GM23338 (cell line): Measurements from ENCODE around the gene COX20.

ENCODE experiments used
- CREB1 ChIP-seq: fragments of 250-450 bp; sonication (Bioruptor Pico); IDR thresholded peaks from 2 replicates; pipeline ENCODE4 v1.5.0; 2020; ENCODE audit warnings: low read depth, mild to moderate bottlenecking, moderate library complexity
- EZH2 ChIP-seq: fragments of 200-600 bp; sonication (generic); IDR thresholded peaks from one replicate; pipeline ENCODE4 v1.8.0; 2017; ENCODE audit warnings: antibody characterized with exemption, mild to moderate bottlenecking, low read depth; ENCODE audit not compliant: unreplicated experiment
- EZH2phosphoT487 ChIP-seq: fragments of 200-600 bp; sonication (generic); IDR thresholded peaks from one replicate; pipeline ENCODE4 v1.8.1; 2018; ENCODE audit warnings: antibody characterized with exemption; ENCODE audit not compliant: unreplicated experiment
- JUNB ChIP-seq: IDR thresholded peaks from one replicate; pipeline ENCODE4 v1.6.1; 2016; ENCODE audit warnings: antibody characterized with exemption; ENCODE audit not compliant: unreplicated experiment
- NANOG ChIP-seq: IDR thresholded peaks from 2 replicates; pipeline ENCODE4 v1.6.1; 2016; ENCODE audit warnings: antibody characterized with exemption, borderline replicate concordance
- POLR2AphosphoS5 ChIP-seq: IDR thresholded peaks from 2 replicates; pipeline ENCODE4 v1.6.1; 2016; ENCODE audit warnings: antibody characterized with exemption, low read depth
- REST ChIP-seq: IDR thresholded peaks from one replicate; pipeline ENCODE4 v1.6.1; 2018; ENCODE audit warnings: antibody characterized with exemption; ENCODE audit not compliant: unreplicated experiment
- STAT1 ChIP-seq: IDR thresholded peaks from one replicate; pipeline ENCODE4 v1.6.1; 2016; ENCODE audit warnings: antibody characterized with exemption; ENCODE audit not compliant: unreplicated experiment
- ZNF114 ChIP-seq: fragments of 250-450 bp; sonication (Bioruptor Pico); IDR thresholded peaks from 2 replicates; pipeline ENCODE4 v1.5.0; 2020; ENCODE audit warnings: mild to moderate bottlenecking, moderate library complexity
- ZNF331 ChIP-seq: fragments of 250-450 bp; sonication (Bioruptor Pico); IDR thresholded peaks from 2 replicates; pipeline ENCODE4 v1.5.0; 2020; ENCODE audit warnings: low read depth, mild to moderate bottlenecking, moderate library complexity
- TF ChIP-seq, protein P1 (sequence below), 2 experiments: fragments of 200-600 bp in 1 of 2; sonication (generic) in 1 of 2; conservative IDR thresholded peaks; 2 replicates each; pipeline versions ENCODE4 v1.5.1 to v1.6.1; 2016 to 2017; ENCODE audit warnings: antibody characterized with exemption in 2 of 2, low read depth in 2 of 2, mild to moderate bottlenecking in 2 of 2, moderate library complexity in 1 of 2
- TF ChIP-seq, protein P2 (sequence below): IDR thresholded peaks from 2 replicates; pipeline ENCODE4 v1.6.1; 2016; ENCODE audit warnings: antibody characterized with exemption
- TF ChIP-seq, protein P3 (sequence below): fragments of 250-450 bp; sonication (Bioruptor Pico); IDR thresholded peaks from 2 replicates; pipeline ENCODE4 v1.5.0; 2020; ENCODE audit warnings: mild to moderate bottlenecking, moderate library complexity

- TF ChIP-seq, protein P1, sequence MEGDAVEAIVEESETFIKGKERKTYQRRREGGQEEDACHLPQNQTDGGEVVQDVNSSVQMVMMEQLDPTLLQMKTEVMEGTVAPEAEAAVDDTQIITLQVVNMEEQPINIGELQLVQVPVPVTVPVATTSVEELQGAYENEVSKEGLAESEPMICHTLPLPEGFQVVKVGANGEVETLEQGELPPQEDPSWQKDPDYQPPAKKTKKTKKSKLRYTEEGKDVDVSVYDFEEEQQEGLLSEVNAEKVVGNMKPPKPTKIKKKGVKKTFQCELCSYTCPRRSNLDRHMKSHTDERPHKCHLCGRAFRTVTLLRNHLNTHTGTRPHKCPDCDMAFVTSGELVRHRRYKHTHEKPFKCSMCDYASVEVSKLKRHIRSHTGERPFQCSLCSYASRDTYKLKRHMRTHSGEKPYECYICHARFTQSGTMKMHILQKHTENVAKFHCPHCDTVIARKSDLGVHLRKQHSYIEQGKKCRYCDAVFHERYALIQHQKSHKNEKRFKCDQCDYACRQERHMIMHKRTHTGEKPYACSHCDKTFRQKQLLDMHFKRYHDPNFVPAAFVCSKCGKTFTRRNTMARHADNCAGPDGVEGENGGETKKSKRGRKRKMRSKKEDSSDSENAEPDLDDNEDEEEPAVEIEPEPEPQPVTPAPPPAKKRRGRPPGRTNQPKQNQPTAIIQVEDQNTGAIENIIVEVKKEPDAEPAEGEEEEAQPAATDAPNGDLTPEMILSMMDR (conservative IDR thresholded peaks at IDR 0.05; ENCODE audit: low read depth in 2 of 2) = no peak
- TF ChIP-seq EZH2 (no peak), EZH2phosphoT487 (no peak), POLR2AphosphoS5 (no peak), REST (no peak), ZNF114 (CRISPR knock-in tag) (no peak), CREB1 (no peak), ZNF331 (CRISPR knock-in tag) (no peak), JUNB (no peak), STAT1 (no peak), NANOG (no peak)
- TF ChIP-seq, protein P2, sequence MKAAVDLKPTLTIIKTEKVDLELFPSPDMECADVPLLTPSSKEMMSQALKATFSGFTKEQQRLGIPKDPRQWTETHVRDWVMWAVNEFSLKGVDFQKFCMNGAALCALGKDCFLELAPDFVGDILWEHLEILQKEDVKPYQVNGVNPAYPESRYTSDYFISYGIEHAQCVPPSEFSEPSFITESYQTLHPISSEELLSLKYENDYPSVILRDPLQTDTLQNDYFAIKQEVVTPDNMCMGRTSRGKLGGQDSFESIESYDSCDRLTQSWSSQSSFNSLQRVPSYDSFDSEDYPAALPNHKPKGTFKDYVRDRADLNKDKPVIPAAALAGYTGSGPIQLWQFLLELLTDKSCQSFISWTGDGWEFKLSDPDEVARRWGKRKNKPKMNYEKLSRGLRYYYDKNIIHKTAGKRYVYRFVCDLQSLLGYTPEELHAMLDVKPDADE = no peak
- TF ChIP-seq, protein P3, sequence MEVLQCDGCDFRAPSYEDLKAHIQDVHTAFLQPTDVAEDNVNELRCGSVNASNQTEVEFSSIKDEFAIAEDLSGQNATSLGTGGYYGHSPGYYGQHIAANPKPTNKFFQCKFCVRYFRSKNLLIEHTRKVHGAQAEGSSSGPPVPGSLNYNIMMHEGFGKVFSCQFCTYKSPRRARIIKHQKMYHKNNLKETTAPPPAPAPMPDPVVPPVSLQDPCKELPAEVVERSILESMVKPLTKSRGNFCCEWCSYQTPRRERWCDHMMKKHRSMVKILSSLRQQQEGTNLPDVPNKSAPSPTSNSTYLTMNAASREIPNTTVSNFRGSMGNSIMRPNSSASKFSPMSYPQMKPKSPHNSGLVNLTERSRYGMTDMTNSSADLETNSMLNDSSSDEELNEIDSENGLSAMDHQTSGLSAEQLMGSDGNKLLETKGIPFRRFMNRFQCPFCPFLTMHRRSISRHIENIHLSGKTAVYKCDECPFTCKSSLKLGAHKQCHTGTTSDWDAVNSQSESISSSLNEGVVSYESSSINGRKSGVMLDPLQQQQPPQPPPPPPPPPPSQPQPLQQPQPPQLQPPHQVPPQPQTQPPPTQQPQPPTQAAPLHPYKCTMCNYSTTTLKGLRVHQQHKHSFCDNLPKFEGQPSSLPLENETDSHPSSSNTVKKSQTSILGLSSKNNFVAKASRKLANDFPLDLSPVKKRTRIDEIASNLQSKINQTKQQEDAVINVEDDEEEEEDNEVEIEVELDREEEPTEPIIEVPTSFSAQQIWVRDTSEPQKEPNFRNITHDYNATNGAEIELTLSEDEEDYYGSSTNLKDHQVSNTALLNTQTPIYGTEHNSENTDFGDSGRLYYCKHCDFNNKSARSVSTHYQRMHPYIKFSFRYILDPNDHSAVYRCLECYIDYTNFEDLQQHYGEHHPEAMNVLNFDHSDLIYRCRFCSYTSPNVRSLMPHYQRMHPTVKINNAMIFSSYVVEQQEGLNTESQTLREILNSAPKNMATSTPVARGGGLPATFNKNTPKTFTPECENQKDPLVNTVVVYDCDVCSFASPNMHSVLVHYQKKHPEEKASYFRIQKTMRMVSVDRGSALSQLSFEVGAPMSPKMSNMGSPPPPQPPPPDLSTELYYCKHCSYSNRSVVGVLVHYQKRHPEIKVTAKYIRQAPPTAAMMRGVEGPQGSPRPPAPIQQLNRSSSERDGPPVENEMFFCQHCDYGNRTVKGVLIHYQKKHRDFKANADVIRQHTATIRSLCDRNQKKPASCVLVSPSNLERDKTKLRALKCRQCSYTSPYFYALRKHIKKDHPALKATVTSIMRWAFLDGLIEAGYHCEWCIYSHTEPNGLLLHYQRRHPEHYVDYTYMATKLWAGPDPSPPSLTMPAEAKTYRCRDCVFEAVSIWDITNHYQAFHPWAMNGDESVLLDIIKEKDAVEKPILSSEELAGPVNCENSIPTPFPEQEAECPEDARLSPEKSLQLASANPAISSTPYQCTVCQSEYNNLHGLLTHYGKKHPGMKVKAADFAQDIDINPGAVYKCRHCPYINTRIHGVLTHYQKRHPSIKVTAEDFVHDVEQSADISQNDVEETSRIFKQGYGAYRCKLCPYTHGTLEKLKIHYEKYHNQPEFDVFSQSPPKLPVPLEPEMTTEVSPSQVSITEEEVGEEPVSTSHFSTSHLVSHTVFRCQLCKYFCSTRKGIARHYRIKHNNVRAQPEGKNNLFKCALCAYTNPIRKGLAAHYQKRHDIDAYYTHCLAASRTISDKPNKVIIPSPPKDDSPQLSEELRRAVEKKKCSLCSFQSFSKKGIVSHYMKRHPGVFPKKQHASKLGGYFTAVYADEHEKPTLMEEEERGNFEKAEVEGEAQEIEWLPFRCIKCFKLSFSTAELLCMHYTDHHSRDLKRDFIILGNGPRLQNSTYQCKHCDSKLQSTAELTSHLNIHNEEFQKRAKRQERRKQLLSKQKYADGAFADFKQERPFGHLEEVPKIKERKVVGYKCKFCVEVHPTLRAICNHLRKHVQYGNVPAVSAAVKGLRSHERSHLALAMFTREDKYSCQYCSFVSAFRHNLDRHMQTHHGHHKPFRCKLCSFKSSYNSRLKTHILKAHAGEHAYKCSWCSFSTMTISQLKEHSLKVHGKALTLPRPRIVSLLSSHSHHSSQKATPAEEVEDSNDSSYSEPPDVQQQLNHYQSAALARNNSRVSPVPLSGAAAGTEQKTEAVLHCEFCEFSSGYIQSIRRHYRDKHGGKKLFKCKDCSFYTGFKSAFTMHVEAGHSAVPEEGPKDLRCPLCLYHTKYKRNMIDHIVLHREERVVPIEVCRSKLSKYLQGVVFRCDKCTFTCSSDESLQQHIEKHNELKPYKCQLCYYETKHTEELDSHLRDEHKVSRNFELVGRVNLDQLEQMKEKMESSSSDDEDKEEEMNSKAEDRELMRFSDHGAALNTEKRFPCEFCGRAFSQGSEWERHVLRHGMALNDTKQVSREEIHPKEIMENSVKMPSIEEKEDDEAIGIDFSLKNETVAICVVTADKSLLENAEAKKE (CRISPR knock-in tag) = no peak
Observed at GRCh38 chr1:244810221-244810620, 25.2 kb upstream of the COX20 start.
